Fibroblast of villous mesenchyme (primary cell): Measurements from ENCODE around the gene WDR90. TPM values are rescaled to one million over a fixed set of nuclear protein-coding genes. Genes with fewer than 3 reads are reported as not detected.

ENCODE experiments used
- DNase-seq: peaks from one replicate; pipeline ENCODE4 v3.0.0-alpha.2; 2010; ENCODE audit warnings: low read depth
- H3K4me3 ChIP-seq: 2 replicates; pipeline ENCODE4 v1.5.1; 2011; ENCODE audit warnings: low read depth, mild to moderate bottlenecking, low read length
- CTCF ChIP-seq: IDR thresholded peaks from 2 replicates; pipeline ENCODE4 v1.5.1; 2012; ENCODE audit warnings: low read depth, mild to moderate bottlenecking, low read length; ENCODE audit not compliant: insufficient read depth
- total RNA-seq: library from RNA; depleted of rRNA; stranded (reverse); fragments of >200 nt; gene quantifications from 2 replicates; pipeline ENCODE4 v1.2.3, GENCODE V29; 2012

The WDR90 gene
- total RNA-seq, 1 donor: 12.5 TPM

DNA sequence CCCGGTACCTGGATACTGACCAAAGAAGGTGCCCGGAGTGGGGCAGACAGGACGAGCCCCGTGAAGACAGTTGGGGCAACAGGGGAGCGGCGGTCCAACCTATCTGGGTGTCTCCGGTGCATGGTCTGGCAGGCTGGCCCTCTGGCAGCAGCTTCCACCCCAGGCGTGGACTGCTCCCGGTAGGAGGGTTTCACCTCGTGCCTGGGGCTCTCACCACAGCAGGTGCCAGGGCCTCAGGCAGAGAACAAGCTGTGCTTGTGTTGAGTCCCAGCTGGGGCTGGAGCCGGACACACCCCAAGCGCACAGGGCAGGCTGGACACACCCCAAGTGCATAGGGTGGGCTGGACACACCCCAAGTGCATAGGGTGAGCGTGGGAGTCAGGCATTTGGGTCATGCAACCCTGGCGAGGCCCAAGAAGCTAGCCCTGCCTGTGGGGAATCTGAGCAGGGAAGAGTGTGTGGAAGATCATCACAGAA is 57.9 kb downstream of the WDR90 start:
- no peak for DNase-seq
- H3K4me3 ChIP-seq: no peak overlapping the region
- TF ChIP-seq CTCF: no peak

- H3K4me3 ChIP-seq: no peak overlapping the region
- no peak for TF ChIP-seq CTCF
- DNase-seq: no peak
Measured at GRCh38 chr16:708019-708418, 58.9 kb downstream of the WDR90 start.

DNA sequence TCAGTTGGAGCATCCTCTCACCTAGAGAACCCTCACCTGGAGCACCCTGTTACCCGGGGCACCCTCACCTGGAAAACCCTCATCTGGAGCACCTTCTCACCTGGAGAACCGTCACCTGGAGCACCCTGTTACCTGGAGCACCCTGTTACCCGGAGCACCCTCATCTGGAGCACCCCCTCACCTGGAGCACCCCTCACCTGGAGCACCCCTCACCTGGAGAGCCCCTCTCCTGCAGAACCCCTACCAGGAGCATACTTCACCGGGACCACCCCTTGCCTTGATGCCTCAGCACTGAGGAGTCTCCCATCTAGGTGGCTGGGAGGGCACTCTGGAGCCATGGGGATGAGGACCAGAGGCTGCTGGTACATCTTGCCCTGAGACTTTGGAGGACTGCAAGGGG is 59.8 kb downstream of the WDR90 start:
- no peak overlapping the region for H3K4me3 ChIP-seq
- DNase-seq: no peak
- no peak for TF ChIP-seq CTCF

DNA sequence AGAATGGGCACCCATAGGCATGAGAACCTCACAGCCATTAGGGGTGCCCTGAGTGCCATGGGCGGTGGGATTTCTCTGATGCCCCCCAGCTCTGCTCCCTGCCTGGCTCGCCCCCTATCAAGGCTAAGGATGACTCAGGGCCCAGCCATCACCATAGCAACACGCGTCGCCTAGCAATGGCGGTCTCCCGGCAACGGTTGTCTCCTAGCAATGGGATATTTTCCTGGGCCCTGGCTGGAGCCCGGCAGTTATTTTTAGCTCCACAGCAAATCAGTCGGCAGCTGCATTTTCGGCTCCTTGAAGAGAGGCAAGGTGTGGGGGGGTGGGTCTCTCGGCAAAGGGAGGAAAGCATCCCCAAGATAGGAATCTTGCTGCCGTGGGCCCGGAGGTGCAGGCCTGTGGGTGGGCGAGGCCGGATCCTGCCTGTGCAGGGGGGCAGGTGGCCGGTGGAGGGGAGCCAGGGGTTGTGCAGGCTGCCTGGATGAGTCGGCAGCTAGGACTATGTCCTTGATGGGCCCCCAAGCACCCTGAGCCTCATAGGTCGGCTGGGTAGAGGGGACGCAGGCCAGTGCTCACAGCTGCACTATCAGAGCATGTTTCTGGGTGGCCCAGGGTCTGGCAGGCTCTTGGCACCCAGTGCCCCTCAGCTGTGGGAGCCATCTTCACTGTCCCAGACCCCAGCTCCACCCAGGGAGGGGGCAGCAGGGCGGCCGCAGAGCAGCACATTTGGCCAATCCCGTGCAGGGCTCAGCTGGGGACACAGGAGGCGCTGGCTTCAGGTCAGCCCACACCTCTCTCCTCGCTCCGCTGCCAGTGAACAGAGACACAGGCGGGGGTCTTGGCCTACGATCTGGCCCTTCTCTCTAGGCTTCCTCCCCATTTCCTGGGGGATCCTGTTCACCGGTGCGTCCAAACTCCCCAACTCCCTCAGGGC is 60.7 kb downstream of the WDR90 start:
- no peak overlapping the region for H3K4me3 ChIP-seq
- no peak for TF ChIP-seq CTCF
- peak; percentile 74 for DNase-seq

DNA sequence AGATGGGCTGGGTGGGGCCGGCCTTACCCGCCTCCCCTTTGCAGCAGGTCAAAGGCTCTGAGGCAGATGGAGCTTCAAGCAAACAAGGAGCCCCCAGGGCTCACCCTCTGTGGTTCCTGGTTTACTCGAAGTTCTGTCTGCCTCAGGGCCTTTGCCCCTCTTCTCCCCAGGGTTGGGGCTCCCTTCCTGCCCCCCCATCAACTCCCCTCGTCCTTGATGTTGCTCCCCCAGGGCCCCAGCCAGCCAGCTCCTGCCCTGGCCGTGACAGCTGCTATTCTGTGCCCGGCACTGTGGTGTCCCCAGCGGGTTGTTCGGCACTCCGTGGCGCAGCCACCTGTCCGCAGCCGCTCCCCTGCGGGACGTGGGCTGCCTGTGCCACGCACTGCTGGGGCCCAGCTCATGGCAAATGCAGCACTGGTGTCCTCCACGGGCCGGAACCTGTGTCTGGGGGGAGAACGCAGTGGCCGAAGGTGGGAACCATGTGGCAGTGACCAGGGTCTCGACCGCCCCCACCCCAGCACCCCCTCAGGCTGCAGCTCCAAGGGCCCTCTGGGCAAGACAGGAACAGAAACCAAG is 61.4 kb downstream of the WDR90 start:
- no peak for TF ChIP-seq CTCF
- H3K4me3 ChIP-seq: no peak overlapping the region
- DNase-seq: no peak

GRCh38 chr16:711084-711483 is 61.9 kb downstream of the WDR90 start:
- no peak for DNase-seq
- H3K4me3 ChIP-seq: no peak overlapping the region
- no peak for TF ChIP-seq CTCF
